Karpas-422 (cell line): Measurements from ENCODE around the gene LLCFC1. TPM values are rescaled to one million over a fixed set of nuclear protein-coding genes. Genes with fewer than 3 reads are reported as not detected.
A peak's percentile ranks its signal among the peaks of the same experiment; 100 is the strongest.

Experiments used
- DNase-seq: peaks from one replicate; pipeline ENCODE4 v3.0.0-alpha.2; 2015
- H2AFZ ChIP-seq: fragments of 200-600 bp; sonication (generic); 2 replicates; pipeline ENCODE4 v1.6.1; 2014; ENCODE audit warnings: antibody characterized with exemption, low read length, mixed read lengths
- H3K27ac ChIP-seq: fragments of 200-600 bp; sonication (generic); 2 replicates; pipeline ENCODE4 v1.5.1; 2014; ENCODE audit warnings: mild to moderate bottlenecking, low read length, moderate library complexity
- H3K27me3 ChIP-seq: fragments of 200-600 bp; sonication (generic); 2 replicates; pipeline ENCODE4 v1.6.1; 2014; ENCODE audit warnings: low read length, mixed read lengths
- H3K36me3 ChIP-seq: fragments of 200-600 bp; sonication (generic); 2 replicates; pipeline ENCODE4 v1.6.1; 2014; ENCODE audit warnings: low read length, mixed read lengths; ENCODE audit not compliant: insufficient read depth
- H3K4me1 ChIP-seq: fragments of 200-600 bp; sonication (generic); 2 replicates; pipeline ENCODE4 v1.6.1; 2014; ENCODE audit warnings: mild to moderate bottlenecking, low read length, mixed read lengths
- H3K4me2 ChIP-seq: fragments of 200-600 bp; sonication (generic); 2 replicates; pipeline ENCODE4 v1.6.1; 2014; ENCODE audit warnings: low read length, low read depth, mild to moderate bottlenecking; ENCODE audit not compliant: poor library complexity, severe bottlenecking
- H3K4me3 ChIP-seq: fragments of 200-600 bp; sonication (generic); 2 replicates; pipeline ENCODE4 v1.5.1; 2014; ENCODE audit warnings: mild to moderate bottlenecking, antibody characterized with exemption, low read length, mixed read lengths
- H3K79me2 ChIP-seq: fragments of 200-600 bp; sonication (generic); 2 replicates; pipeline ENCODE4 v1.6.1; 2014; ENCODE audit warnings: mild to moderate bottlenecking, low read length, mixed read lengths
- H3K9ac ChIP-seq: fragments of 200-600 bp; sonication (generic); 2 replicates; pipeline ENCODE4 v1.6.0; 2014; ENCODE audit warnings: low read length
- H3K9me2 ChIP-seq: fragments of 200-600 bp; sonication (generic), shearing (Covaris generic); replicated peaks from 2 replicates; pipeline ENCODE4 v1.6.0; 2014; ENCODE audit warnings: mild to moderate bottlenecking, low read length, moderate library complexity; ENCODE audit not compliant: insufficient read depth
- H3K9me3 ChIP-seq: fragments of 300-700, 200-600 bp; sonication (generic); 2 replicates; pipeline ENCODE4 v1.6.1; 2014; ENCODE audit warnings: low read length, mixed read lengths
- H4K20me1 ChIP-seq: fragments of 200-600 bp; sonication (generic); 2 replicates; pipeline ENCODE4 v1.6.1; 2014; ENCODE audit warnings: mild to moderate bottlenecking, antibody characterized with exemption, low read length, low read depth; ENCODE audit not compliant: insufficient read depth
- total RNA-seq: library from RNA; depleted of rRNA; stranded (reverse); fragments of >200 nt; shearing (Covaris generic); gene quantifications from 2 replicates; pipeline ENCODE4 v1.2.3, GENCODE V29; 2014; ENCODE audit warnings: low replicate concordance

Gene LLCFC1
- total RNA-seq, 1 experiment from 2014 or later = not detected

DNA sequence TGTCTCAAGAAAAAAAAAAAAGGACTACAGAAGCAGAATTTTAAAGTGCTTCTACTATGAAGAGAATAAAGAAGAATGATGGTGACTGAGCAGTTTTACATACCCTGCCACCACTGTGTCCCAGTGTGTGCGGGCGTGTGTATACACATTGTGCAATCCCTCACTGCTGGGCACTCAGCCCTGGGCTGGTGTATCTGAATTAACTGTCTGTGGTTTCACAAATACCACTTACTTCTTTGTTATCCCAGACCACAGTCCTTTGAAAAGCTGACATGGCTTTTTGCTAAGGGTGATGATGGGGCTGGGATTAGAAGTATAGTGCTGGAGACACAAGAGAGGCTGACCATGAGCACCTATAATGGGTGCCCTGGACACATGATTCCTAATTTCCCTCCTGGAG, 32.6 kb upstream of the LLCFC1 start:
- H3K9me2 ChIP-seq = no peaks in the 10 kb centered on the region

GRCh38 chr7:142908290-142908689, 31.0 kb upstream of the LLCFC1 start:
- H3K79me2 ChIP-seq = no peaks in the 10 kb centered on the region
- H3K36me3 ChIP-seq = no peaks in the 10 kb centered on the region
- H3K9me3 ChIP-seq = no peaks in the 10 kb centered on the region
- H3K27ac ChIP-seq = no peak overlapping the region
- H4K20me1 ChIP-seq = no peaks in the 10 kb centered on the region
- H3K4me2 ChIP-seq = no peak overlapping the region
- no peak overlapping the region for H2AFZ ChIP-seq
- no peaks in the 10 kb centered on the region for H3K9me2 ChIP-seq
- H3K4me3 ChIP-seq = no peak overlapping the region
- no peak for DNase-seq
- no peak overlapping the region for H3K9ac ChIP-seq
- no peaks in the 10 kb centered on the region for H3K4me1 ChIP-seq
- no peaks in the 10 kb centered on the region; the same call in 1 of the 2 replicates for H3K27me3 ChIP-seq

More for the DNA sequence above, 32.6 kb upstream of the LLCFC1 start:
- H3K9ac ChIP-seq = no peak overlapping the region
- no peaks in the 10 kb centered on the region for H3K36me3 ChIP-seq
- H4K20me1 ChIP-seq = no peaks in the 10 kb centered on the region
- DNase-seq = no peak
- H3K4me1 ChIP-seq = no peaks in the 10 kb centered on the region
- no peak overlapping the region for H3K4me3 ChIP-seq
- no peak overlapping the region for H3K4me2 ChIP-seq
- H3K9me3 ChIP-seq = no peaks in the 10 kb centered on the region
- H2AFZ ChIP-seq = no peak overlapping the region
- no peak overlapping the region for H3K27ac ChIP-seq
- H3K79me2 ChIP-seq = no peaks in the 10 kb centered on the region
- no peaks in the 10 kb centered on the region; the same call in 1 of the 2 replicates for H3K27me3 ChIP-seq

GRCh38 chr7:142908921-142909890, 30.1 kb upstream of the LLCFC1 start:
- Histone ChIP-seq H3K9me2 (no peaks in the 10 kb centered on the region), H3K27me3 (no peaks in the 10 kb centered on the region; the same call in 1 of the 2 replicates), H3K4me1 (no peaks in the 10 kb centered on the region), H4K20me1 (no peaks in the 10 kb centered on the region), H3K36me3 (no peaks in the 10 kb centered on the region), H2AFZ (no peak overlapping the region), H3K79me2 (no peaks in the 10 kb centered on the region), H3K4me2 (no peak overlapping the region), H3K9me3 (no peaks in the 10 kb centered on the region), H3K9ac (no peak overlapping the region), H3K27ac (no peak overlapping the region), H3K4me3 (no peak overlapping the region)
- DNase-seq = peak; percentile 69

- H3K4me3 ChIP-seq = no peak overlapping the region
Observed at GRCh38 chr7:142910031-142910433, 29.3 kb upstream of the LLCFC1 start.

GRCh38 chr7:142910481-142910880, 28.8 kb upstream of the LLCFC1 start:
- H3K4me3 ChIP-seq = no peak overlapping the region
- no peaks in the 10 kb centered on the region for H3K9me3 ChIP-seq
- no peaks in the 10 kb centered on the region for H3K27me3 ChIP-seq
- no peaks in the 10 kb centered on the region for H3K4me1 ChIP-seq
- no peak overlapping the region for H3K4me2 ChIP-seq
- no peak for DNase-seq
- H2AFZ ChIP-seq = no peak overlapping the region
- no peaks in the 10 kb centered on the region for H3K36me3 ChIP-seq
- no peak overlapping the region for H3K9ac ChIP-seq
- H3K79me2 ChIP-seq = no peaks in the 10 kb centered on the region
- H4K20me1 ChIP-seq = no peaks in the 10 kb centered on the region
- H3K9me2 ChIP-seq = no peaks in the 10 kb centered on the region
- H3K27ac ChIP-seq = no peak overlapping the region

More at GRCh38 chr7:142910031-142910433, 29.3 kb upstream of the LLCFC1 start:
- no peak overlapping the region for H3K27ac ChIP-seq
- no peaks in the 10 kb centered on the region for H3K4me1 ChIP-seq
- H3K9ac ChIP-seq = no peak overlapping the region
- no peaks in the 10 kb centered on the region for H3K9me2 ChIP-seq
- H3K9me3 ChIP-seq = no peaks in the 10 kb centered on the region
- H3K4me2 ChIP-seq = no peak overlapping the region
- H3K36me3 ChIP-seq = no peaks in the 10 kb centered on the region
- DNase-seq = peak; percentile 39
- H3K27me3 ChIP-seq = no peaks in the 10 kb centered on the region
- H2AFZ ChIP-seq = no peak overlapping the region
- no peaks in the 10 kb centered on the region for H4K20me1 ChIP-seq
- H3K79me2 ChIP-seq = no peaks in the 10 kb centered on the region

DNA sequence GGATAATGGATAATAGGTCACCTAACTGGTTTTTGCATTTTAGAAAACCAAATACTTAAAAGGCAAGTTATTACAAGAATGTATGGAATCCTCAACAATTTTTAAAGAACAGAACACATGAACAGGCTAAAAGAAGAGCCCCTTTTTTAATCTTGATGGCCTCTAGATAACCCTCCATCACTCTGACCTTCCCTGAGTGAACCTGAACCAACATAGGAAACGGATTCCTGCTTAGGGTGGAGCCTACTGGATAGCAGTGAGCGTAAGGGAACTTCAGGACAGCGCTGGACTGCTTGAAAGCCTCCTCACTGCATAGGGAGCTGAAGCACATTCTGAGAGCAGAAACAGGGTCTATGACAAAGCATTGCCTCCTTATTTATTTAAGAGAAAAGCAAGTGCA, 26.2 kb upstream of the LLCFC1 start:
- H3K27ac ChIP-seq = no peak overlapping the region
- H3K4me2 ChIP-seq = no peak overlapping the region
- H4K20me1 ChIP-seq = no peaks in the 10 kb centered on the region
- no peak overlapping the region for H3K9ac ChIP-seq
- no peaks in the 10 kb centered on the region for H3K36me3 ChIP-seq
- no peaks in the 10 kb centered on the region for H3K9me2 ChIP-seq
- H2AFZ ChIP-seq = no peak overlapping the region
- H3K4me3 ChIP-seq = no peak overlapping the region
- no peaks in the 10 kb centered on the region for H3K9me3 ChIP-seq
- H3K4me1 ChIP-seq = no peaks in the 10 kb centered on the region
- no peaks in the 10 kb centered on the region for H3K79me2 ChIP-seq
- peak; percentile 37 for DNase-seq
- H3K27me3 ChIP-seq = no peaks in the 10 kb centered on the region

DNA sequence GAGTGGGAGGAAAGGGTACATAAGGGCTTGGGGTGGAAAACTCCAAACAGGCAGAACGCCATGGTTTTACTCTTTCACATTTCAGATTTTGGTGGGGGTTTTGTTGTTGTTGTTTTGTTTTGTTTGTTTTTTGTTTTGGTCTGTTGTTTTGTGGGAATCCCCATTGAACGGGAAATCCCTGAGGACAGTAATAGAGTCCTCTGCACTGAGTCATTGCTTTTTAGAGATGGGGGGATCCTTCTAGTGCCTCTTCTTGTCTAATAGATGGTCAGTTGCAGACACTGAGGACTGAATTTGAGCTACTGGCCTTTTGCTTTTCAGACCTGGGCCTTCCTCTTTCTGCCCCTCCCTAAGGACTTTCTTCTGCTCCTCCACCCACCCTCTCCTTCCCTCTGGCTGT, 25.7 kb upstream of the LLCFC1 start:
- Histone ChIP-seq H3K4me1 (no peaks in the 10 kb centered on the region), H3K36me3 (no peaks in the 10 kb centered on the region), H3K4me3 (no peak overlapping the region), H4K20me1 (no peaks in the 10 kb centered on the region), H3K9me2 (no peaks in the 10 kb centered on the region), H3K79me2 (no peaks in the 10 kb centered on the region), H3K4me2 (no peak overlapping the region), H3K27me3 (no peaks in the 10 kb centered on the region), H2AFZ (no peak overlapping the region), H3K27ac (no peak overlapping the region), H3K9me3 (no peaks in the 10 kb centered on the region), H3K9ac (no peak overlapping the region)
- no peak for DNase-seq

DNA sequence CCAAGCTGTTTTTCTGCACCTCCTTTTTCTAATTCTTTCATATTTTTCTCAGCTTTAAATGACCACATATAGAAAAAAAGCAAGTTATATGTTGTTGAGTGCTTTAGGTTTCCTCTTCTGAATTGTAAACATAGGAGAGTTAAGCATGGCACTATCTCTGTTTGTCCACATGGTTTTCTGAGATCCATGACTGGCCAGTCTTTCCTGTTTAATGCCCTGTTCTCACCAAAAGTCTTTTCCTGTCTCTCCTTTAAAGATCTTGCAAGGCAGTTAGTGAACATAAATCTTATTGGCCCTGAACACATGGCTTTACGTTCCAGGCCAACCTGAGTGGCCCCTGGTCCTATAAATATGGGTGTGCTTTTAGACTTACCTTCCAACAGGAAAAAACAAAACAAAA, 25.2 kb upstream of the LLCFC1 start:
- Histone ChIP-seq H3K9me2 (no peaks in the 10 kb centered on the region), H3K4me2 (no peak overlapping the region), H3K4me3 (no peak overlapping the region), H3K4me1 (no peaks in the 10 kb centered on the region), H3K9ac (no peak overlapping the region), H3K79me2 (no peaks in the 10 kb centered on the region), H3K36me3 (no peaks in the 10 kb centered on the region), H4K20me1 (no peaks in the 10 kb centered on the region), H2AFZ (no peak overlapping the region), H3K9me3 (no peaks in the 10 kb centered on the region), H3K27me3 (no peaks in the 10 kb centered on the region), H3K27ac (no peak overlapping the region)
- peak; percentile 2 for DNase-seq
